ENCODE results near the gene SLC25A18.
"Not testable (repeated sequence)": the region's sequence is repeated elsewhere in the genome, so short reads cannot be mapped to it uniquely, and the experiment has no call there.

Gene SLC25A18, protein sequence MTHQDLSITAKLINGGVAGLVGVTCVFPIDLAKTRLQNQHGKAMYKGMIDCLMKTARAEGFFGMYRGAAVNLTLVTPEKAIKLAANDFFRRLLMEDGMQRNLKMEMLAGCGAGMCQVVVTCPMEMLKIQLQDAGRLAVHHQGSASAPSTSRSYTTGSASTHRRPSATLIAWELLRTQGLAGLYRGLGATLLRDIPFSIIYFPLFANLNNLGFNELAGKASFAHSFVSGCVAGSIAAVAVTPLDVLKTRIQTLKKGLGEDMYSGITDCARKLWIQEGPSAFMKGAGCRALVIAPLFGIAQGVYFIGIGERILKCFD

DNA sequence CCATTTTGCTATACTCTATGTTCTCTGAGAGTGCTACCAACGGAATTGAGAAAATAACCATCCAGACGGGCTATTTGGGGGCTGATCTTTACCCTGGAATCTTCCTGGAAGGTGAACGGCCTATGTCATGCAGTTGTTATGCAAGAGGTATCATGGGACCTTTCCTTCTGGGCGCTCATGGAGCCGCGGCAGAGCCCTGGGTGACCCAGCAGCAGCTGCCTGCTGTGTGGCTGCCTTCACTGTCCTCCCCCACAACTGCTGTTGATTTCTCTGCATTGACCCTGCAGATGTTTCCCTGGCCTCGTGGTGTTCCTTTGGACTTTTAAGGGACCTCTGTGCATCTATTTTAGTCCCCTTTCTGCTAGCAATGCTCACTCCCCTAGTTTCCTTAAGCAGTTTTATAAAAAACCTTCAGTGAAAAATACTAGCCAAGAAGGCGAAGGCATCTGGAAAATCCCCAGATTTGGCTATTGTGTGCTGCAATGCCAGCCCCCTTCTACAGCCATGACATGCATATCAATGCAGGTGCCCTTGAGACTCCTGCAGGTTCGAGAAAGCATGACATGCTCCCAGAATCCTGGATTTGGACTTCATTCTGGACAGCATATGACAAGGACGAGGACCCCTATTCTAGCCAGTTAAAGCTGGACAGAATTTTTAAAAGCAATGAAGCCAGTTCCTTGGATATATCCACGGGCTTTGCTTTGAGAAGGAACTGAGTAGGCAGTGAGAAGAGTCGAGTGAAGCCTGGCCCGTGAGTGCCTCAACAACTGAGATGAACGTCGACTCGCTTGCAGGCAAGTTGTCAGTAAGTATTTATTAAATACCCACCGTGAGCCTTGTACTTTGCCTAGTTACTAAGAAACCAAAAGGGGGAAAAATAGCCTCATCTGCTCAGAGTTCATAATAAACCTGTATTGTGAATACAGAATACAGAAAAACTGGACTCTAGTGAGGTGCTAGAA, at the start of gene SLC25A18:
Gene SLC25A18 (plus strand): TSS at position 593 of the 965 bp plus-strand sequence. CDS start 16,447 bp downstream, outside the sequence.
- no peak for DNase-seq

DNA sequence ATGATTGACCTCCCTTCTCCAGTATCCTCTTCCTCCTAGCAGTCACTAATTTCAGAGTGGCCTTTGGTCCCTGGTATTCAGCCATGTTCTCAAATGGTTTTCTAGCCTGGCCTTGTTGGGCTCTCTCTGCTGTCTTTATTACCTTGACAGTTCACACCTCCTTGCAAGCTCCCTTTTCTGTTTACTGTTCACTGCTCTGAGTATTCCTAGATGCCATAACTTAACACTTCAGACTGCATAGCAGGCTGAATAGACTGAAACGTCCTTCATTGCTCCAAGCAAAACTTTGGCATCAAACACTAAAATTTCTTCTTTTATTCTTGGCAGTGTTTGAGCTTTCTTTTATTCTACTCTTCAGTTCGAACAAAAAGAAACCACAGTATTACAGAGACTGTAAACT, 49.7 kb upstream of the SLC25A18 start:
- DNase-seq: no peak

DNA sequence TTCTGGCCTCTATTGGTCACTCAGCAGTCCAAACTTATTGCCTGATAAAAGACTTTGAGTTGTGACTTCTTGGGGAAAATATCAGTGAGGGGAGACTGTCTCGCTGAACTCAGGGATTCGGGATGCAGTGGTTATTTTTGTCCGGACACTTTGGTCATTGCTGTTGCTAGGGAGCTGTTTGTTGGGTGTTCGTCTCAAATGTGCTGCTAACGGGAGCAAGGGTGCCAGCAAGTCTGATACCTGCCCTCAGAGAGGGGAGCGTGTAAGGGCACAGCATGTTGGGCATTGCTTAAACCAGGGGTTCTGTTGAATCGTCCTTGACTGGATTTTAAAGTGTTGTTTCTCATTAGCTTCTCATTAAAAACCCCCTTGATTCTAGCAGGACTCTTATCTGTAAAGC, 49.2 kb upstream of the SLC25A18 start:
- no peak for DNase-seq

DNA sequence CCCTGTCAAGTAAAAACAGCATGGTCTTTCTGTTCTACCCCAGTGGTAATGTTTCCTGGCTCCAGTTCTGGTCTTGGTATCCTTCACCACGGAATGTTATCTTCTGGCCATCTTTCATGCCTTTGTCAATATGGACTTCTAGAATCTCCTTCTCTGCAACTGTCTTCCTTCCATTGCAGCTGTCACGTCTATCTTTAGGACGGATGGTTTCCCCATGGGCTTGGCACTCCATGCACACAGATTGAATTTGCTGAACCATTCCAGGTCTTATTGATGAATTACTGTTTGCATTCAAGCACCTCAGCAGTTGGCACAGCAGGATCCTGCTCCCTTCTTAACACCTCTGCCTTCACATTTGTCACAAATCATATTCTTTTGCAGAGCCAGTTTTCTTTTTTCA, 44.9 kb upstream of the SLC25A18 start:
- no peak for DNase-seq

DNA sequence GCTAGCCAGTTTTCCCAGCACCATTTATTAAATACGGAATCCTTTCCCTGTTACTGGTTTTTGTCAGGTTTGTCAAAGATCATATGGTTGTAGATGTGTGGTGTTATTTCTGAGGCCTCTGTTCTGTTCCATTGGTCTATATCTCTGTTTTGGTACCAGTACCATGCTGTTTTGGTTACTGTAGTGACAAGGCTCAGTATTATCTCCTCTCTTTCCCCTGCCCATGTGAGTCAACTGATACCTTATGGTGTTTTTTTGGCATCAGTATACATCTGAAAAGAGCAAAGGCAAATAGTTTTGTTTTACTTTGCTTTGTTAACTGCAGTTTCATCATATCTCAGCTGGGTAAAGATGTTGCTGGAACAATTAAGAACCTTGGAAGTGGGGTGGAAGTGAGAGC, 41.3 kb upstream of the SLC25A18 start:
- not testable (repeated sequence) for DNase-seq

DNA sequence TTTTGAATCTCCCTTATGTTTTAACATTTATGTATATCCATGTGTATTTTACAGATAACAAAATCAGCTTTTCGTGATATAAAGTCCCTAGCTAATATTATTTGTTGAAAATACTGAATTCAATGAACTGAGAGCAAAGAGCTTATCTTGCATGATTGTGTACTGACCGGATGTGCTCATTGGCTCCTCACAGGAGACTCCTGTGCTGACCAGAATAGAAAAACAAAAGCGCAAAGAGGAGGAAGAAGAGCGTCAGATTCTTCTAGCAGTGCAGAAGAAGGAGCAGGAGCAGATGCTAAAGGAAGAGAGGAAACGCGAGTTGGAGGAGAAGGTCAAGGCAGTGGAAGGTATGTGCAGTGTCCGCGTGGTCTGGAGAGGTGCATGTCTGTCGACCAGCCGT, 39.4 kb upstream of the SLC25A18 start:
- no peak for DNase-seq

DNA sequence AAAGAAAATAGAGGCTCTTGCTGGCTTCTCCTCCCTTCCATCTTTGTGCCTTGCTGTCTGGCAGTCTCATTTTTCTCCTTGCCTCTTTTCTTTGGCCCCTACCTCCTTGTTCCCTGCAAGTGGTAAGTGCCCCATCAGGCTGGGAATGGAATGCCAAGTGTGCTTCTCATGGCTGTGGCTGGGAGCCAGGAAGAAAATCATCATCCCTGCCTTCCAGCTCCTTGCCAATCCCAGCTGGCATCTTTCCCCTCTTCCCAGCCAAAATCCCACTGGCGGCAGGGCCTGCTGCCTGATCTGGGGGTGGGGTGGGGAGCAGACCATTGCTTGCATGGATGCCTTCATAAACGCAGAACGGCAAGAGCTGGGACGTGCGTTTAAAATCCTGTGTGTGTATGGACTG, 27.0 kb upstream of the SLC25A18 start:
- DNase-seq: peak; percentile 66

DNA sequence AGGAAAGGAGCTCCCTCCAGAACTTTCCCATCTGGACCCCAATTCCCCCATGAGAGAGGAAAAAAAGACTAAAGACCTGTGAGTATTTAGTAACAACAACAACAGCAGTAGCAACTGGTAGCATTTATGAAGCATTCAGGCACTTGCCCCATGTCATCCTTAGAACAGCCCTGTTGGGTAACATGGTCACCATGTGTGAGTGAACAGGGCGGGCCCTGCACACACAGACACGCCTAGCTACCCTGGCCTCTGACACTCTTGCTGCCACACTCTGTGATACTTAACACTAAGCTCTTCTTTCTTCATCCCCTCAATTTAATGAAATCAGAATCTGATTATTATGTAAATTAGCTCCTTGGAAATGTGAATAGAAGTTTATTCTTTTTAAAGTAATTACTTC, 26.1 kb upstream of the SLC25A18 start:
- no peak for DNase-seq

DNA sequence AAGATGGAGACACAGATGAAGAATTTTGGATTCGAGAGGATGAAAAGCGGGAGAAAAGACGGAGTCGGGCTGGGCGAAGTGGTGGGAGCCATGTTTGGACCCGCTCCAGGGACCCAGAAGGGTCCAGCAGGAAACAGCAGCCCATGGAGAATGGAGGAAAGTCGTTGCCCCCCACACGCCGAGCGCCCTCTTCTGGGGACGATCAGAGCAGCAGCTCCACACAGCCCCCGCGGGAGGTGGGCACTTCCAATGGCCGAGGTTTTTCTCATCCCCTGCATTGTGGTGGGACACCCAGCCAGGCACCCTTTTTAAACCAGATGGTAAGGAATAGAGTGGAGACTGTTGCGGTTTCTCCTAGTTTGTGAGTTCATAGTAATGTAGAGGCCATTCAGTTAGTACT, 22.8 kb upstream of the SLC25A18 start:
- no peak for DNase-seq

DNA sequence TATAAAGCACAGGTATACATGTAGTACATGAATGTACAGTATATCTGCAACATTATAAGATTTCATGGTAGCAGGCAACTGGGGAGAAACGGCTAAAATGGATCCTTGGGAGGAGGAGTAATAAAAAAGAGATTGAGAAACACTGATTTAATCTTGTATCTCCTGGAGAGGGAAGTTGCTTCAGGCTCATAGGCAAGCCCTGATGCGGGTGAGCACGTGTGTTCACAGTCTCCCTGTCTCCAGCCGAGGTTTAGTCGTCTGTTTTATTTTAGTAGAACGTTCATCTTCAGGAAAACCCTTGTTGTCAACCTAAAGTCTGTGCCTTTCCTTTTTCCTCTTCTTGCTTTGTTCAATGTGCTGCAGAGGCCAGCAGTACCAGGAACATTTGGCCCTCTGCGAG, 21.8 kb upstream of the SLC25A18 start:
- no peak for DNase-seq

DNA sequence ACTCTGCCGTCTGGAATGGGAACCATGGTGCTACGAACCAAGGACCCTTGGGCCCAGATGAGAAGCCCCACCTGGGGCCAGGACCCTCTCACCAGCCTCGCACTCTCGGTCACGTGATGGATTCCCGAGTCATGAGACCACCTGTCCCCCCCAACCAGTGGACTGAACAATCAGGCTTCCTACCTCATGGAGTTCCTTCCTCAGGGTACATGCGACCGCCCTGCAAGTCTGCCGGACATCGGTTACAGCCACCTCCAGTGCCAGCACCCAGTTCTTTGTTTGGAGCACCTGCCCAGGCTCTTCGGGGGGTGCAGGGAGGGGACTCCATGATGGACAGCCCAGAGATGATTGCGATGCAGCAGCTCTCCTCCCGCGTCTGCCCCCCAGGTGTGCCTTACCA, 20.8 kb upstream of the SLC25A18 start:
- no peak for DNase-seq

DNA sequence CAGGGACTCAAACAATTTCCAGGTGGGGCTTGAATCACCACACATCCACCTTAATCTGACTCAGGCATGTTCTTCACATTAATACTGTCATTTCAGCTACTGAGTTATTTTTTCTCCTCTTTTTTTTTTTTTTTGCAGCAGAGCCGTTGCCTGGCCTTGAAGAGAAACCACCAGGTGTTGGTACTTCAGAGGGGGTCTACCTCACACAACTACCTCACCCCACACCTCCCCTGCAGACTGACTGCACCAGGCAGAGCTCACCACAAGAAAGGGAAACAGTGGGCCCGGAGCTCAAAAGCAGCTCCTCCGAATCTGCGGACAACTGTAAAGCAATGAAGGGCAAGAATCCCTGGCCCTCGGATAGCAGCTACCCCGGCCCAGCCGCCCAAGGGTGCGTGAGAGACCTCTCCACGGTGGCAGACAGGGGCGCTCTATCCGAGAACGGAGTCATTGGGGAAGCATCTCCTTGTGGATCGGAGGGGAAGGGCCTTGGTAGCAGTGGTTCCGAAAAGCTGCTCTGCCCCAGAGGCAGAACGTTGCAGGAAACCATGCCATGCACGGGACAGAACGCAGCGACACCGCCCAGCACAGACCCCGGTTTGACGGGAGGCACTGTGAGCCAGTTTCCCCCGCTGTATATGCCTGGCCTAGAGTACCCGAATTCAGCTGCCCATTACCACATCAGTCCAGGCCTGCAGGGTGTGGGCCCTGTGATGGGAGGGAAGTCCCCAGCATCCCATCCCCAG, 15.1 kb upstream of the SLC25A18 start:
- no peak for DNase-seq

DNA sequence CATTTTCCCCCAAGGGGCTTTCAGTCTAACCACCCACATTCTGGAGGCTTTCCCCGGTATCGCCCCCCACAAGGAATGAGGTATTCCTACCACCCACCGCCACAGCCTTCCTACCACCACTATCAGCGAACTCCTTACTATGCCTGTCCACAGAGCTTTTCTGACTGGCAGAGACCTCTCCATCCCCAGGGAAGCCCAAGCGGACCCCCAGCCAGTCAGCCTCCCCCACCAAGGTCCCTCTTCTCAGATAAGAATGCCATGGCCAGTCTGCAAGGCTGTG, 14.6 kb upstream of the SLC25A18 start:
- DNase-seq: no peak

DNA sequence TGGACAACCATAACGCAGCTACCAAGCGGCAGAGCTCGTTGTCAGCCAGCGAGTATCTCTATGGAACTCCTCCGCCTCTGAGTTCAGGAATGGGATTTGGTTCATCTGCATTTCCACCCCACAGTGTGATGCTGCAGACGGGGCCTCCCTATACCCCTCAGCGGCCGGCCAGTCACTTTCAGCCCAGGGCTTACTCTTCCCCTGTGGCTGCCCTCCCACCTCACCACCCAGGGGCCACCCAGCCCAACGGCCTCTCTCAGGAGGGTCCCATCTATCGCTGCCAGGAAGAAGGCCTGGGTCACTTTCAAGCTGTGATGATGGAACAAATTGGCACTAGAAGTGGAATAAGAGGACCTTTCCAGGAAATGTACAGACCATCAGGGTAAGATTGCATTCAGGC, 14.1 kb upstream of the SLC25A18 start:
- no peak for DNase-seq

DNA sequence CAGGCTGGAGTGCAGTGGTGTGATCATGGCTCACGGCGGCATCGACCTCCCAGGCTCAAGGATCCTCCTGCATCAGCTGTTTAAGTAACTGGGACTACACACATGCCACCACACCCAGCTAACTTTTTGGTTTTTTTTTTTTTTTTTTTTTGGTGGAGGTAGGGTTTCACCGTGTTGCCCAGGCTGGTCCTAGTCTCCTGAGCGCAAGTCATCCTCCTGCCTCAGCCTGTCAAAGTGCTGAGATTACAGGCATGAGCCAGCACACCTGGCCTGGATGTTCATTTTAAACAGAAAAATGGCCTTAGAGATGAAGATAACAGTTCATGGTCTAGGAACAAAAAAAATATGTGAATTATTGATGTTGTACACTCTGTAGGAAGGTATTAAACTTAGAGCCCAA, 13.6 kb upstream of the SLC25A18 start:
- no peak for DNase-seq

DNA sequence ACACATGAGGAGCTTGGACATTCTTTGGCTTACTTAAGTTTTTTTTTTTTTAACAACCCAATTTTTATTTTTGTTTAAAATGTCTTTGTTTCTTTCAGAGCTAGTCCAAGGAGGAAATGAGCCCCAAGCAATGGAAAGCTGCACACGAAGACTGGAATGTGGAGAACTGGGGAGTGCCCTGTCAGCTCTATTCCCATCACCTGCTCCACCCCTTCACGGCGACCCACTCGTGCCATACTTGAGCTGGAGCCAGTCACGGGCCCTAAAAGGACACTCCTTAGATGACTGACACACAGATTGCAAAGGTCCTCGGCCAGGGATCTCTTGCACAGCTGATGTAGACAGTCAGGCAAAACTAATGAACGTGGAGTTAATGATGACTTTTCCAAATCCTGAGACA, 10.6 kb upstream of the SLC25A18 start:
- DNase-seq: no peak

DNA sequence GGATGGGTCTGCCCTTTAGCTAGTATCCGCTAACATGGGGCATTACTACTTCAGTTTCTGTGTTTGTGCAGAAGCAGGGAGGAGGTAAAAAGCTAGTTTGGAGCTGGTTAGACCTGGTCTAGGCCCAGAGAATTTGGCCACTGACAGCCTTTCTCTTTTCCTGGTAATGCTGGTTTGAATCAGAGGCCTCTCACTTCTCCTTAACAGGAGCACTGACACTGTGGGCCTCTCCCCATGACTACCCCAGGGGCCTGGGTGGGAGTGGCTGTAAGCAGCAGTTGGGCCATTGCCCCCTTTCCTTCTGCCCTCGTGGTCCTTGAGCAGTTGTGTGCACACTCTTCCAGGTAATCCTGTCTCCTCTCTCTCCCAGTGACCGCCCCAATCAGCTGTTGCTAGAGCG, 8.5 kb upstream of the SLC25A18 start:
- DNase-seq: no peak

DNA sequence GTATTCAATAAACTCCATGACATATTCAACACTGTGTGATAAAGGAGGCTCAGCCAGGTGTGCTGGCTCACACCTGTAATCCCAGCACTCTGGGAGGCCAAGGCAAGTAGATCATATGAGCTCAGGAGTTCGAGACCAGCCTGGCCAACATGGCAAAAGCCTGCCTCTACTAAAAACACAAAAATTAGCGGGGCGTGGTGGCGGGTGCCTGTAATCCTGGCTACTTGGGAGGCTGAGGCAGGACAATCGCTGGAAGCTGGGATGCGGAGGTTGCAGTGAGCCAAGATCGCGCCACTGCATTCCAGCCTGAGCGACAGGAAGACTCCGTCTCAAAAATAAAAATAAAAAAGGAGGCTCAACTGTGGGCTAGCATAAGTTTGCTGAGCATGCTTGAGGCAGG, 4.1 kb upstream of the SLC25A18 start:
- no peak for DNase-seq

DNA sequence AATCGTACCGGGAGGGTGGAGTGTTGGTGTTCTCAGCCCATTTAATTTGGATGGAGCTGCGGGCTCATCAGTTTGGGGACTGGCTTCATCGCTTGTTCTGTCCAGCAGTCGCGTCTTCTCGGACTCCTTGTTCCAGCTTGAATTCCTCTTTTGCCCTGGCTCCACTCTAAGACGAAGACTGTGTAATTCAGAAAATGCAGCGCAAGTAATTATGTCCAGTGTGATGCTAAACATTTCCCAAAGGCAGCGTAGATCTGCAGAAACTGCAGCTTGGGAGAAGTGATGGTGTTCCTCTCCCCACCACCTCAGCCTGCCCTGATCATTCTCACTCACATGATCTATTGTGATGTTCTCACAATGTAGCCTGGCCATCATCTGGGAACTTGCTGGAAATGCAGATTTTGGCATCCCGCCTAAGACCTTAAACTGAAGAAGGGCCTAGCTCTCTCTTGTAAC, 666 bp downstream of the SLC25A18 start:
- DNase-seq: no peak

DNA sequence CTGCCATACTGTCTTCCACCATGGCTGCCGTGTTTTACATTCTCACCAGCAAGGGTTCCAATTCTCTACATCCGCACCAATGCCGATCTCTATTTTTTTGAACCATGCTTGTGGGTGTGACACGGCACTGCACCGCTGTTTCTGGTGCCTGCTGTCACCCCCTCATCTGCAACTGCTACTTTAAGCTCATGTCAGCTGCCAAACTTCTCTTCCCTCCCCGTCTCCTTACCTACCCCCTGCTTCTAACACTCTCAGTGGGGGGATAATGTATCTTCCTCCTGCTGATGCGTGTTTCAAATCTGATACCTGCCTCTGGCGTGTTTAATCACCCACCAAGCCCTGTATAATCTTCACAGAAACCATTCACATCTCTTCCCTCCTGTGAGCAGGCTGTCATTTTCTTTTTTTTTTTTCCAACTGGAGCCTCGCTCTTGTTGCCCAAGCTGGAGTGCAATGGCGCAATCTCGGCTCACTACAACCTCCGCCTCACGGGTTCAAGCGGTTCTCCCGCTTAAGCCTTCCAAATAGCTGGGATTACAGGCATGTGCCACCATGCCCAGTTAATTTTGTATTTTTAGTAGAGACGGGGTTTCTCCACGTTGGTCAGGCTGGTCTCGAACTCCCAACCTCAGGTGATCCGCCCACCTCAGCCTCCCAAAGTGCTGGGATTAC, 2.9 kb downstream of the SLC25A18 start:
- not testable (repeated sequence) for DNase-seq

DNA sequence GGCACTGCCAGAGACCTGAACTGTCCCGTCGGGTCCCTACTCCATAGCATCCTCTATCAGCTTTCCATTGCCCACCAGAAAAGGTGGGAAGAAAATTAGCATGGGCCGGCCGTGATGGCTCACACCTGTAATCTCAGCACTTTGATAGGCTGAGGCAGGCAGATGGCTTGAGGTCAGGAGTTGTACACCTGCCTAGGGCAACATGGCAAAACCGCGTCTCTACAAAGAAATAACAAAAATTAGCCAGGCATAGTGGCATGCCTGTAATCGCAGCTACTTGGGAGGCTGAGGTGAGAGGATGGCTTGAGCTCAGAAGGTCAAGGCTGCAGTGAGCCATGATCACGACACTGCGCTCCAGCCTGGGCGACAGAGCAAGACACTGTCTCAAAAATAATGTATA, 3.5 kb downstream of the SLC25A18 start:
- DNase-seq: no peak

DNA sequence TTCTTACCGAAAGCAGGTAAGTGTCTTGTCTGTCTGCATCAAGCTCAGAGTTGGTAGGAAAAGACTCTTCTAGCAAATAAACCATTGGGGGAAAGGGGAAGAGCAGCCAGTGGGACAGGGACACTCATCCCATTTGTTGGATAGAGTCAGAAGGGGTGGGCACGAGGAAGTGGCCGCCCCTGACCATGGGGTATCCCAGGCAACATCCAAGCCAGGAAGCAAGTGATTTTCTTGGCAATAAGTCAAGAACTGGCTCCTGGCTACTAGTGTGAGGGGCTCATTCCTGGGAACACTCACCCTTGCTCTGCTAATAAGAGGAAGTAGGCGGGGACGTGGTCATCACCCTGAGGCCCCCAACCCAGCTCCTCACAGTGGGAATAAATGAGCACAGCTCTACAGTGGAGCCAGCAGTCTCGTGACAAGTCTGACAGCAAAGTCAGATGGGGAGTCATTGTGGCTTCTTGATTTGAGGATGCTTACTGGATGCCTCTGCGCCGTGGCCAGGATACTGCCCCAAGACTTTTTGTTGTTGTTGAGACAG, 6.7 kb downstream of the SLC25A18 start:
- no peak for DNase-seq

All from left hindlimb (tissue), 1 donor.